Measurements from ENCODE around the gene CLDN11.

CLDN11 gene

DNA sequence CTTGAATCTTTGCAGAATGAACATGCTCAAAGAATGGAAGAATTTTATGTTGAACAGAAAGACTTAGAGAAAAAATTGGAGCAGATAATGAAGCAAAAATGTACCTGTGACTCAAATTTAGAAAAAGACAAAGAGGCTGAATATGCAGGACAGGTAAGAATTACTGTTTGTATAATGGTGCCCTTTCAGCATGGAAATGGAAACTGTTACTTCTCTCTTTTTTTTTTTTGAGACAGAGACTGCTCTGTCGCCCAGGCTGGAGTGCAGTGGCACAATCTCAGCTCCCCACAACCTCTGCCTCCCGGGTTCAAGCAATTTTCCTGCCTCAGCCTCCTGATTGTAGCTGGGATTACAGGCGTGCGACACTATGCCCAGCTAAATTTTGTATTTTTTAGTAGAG lies 27.6 kb upstream of the CLDN11 start:
- no peak for DNase-seq (ENCODE audit: low read depth in 2 of 2)
- no peak overlapping the region for H3K4me3 ChIP-seq (replicated peaks in 1 of 2; ENCODE audit: low read depth in 2 of 2, low read length in 2 of 2)
- TF ChIP-seq, protein P1, sequence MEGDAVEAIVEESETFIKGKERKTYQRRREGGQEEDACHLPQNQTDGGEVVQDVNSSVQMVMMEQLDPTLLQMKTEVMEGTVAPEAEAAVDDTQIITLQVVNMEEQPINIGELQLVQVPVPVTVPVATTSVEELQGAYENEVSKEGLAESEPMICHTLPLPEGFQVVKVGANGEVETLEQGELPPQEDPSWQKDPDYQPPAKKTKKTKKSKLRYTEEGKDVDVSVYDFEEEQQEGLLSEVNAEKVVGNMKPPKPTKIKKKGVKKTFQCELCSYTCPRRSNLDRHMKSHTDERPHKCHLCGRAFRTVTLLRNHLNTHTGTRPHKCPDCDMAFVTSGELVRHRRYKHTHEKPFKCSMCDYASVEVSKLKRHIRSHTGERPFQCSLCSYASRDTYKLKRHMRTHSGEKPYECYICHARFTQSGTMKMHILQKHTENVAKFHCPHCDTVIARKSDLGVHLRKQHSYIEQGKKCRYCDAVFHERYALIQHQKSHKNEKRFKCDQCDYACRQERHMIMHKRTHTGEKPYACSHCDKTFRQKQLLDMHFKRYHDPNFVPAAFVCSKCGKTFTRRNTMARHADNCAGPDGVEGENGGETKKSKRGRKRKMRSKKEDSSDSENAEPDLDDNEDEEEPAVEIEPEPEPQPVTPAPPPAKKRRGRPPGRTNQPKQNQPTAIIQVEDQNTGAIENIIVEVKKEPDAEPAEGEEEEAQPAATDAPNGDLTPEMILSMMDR (IDR thresholded peaks at IDR 0.05; ENCODE audit: low read depth, low read length): no peak

DNA sequence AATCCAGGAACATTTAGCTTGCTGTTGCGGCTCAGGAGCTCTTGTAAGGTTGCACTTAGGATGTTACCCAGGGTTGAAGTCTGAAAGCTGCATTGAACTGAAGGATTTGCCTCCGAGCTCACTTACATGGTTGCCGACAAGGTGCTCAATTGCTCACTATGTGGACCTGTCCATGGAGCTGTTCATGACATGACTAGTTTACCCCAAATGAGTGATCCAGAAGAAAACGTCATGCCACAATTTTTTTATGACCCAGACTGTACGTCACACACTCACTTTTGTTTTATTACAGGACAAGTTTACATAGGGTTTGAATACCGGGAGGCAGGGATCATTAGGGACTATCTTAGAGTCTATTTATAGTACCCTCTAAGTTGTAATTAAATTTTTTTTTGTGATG lies 21.0 kb upstream of the CLDN11 start:
- TF ChIP-seq, protein P1 (IDR thresholded peaks at IDR 0.05; ENCODE audit: low read depth, low read length): no peak
- DNase-seq (ENCODE audit: low read depth in 2 of 2): no peak
- no peak overlapping the region for H3K4me3 ChIP-seq (replicated peaks in 1 of 2; ENCODE audit: low read depth in 2 of 2, low read length in 2 of 2)

DNA sequence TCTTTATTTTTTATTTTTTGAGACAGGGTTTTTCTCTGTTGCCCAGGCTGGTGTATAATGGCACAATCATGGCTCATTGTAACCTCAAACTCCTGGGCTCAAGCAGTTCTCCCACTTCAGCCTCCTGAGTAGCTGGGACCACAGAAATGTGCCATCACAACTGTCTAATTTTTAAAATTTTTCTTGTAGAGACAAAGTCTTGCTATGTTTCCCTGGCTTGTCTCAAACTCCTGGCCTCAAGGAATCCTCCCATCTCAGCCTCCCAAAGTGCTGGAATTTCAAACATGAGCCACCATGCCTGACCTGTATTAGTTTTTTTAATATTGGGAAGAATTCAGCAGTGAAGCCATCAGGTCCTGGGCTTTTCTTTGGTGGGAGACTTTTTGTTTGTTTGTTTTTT lies 13.6 kb upstream of the CLDN11 start:
- H3K4me3 ChIP-seq (replicated peaks in 1 of 2; ENCODE audit: low read depth in 2 of 2, low read length in 2 of 2): no peak overlapping the region
- DNase-seq (ENCODE audit: low read depth in 2 of 2): no peak

DNA sequence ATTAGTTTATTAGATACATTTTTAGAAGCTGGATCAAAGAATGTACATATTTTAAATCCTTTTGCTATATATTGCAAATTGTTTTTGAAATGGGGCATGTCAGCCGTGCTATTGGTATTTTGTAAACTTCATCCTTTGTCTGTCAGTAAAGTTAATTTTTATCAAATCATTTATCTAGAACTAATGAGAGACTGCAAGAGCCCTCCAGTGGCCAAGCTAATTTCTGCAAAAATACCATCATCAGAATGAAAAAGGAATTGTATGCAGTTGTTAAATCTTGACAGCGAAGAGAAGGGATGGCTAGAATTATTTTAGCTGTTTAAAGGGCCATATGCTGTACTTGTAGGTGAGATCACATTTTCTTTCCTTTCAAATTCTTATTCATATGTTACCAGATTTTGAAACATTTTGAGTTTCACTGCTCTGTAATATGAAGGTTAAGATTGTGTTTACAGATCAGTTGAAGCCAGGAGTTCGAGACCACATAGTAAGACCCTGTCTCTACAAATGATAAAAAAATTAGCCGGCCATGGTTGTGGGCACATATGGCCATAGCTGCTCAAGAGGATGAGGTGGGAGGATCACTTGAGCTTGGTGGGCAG lies 8.1 kb upstream of the CLDN11 start:
- peak; percentile 50 to 55 for DNase-seq (ENCODE audit: low read depth in 2 of 2)
- no peak overlapping the region for H3K4me3 ChIP-seq (replicated peaks in 1 of 2; ENCODE audit: low read depth in 2 of 2, low read length in 2 of 2)
- TF ChIP-seq, protein P1 (IDR thresholded peaks at IDR 0.05; ENCODE audit: low read depth, low read length): peak; percentile 56

More for the DNA sequence above, 13.6 kb upstream of the CLDN11 start:
- TF ChIP-seq, protein P1 (IDR thresholded peaks at IDR 0.05; ENCODE audit: low read depth, low read length): no peak

DNA sequence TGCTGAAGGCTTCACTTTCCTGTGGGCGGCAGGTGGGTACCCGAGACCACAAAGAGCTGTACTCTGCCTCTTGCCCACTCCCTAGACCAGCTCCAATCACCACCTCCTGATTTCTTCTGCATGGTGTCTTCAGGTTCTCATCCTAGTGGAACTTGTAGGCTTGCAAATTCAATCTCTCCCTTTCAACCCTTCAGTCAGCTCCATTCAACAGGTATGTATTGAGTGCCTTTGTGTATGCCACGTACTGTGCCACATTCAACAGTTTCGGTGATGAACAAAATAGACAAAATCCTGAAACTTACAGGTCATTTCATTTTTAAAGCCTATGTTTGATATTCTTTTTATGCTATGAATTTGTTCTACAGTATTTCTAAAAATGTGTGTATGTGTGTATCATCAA lies 5.4 kb upstream of the CLDN11 start:
- no peak for DNase-seq (ENCODE audit: low read depth in 2 of 2)
- H3K4me3 ChIP-seq (replicated peaks in 1 of 2; ENCODE audit: low read depth in 2 of 2, low read length in 2 of 2): no peak overlapping the region
- TF ChIP-seq, protein P1 (IDR thresholded peaks at IDR 0.05; ENCODE audit: low read depth, low read length): no peak

DNA sequence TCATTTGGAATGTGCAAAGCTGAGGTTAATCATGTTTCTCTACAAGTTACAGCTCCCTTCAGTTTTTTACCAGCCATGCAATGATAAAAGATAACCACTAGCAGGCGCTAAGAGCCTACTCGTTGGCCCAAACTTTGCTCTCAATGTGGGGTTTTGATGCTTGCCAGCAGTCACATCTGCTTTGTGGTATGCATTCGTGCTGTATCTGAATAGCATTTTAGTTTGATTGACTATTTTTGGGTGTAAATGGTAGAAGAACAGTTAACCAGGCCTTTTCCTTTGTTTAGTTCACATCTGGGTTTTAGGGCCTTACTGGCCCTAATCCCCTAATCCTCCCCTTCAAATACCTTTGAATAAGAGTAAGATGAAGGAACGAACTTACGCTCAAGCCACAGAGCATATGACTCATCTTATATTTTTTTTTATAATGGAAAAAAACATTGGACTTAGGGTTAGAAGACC lies 4.4 kb upstream of the CLDN11 start:
- no peak overlapping the region for H3K4me3 ChIP-seq (replicated peaks in 1 of 2; ENCODE audit: low read depth in 2 of 2, low read length in 2 of 2)
- DNase-seq (ENCODE audit: low read depth in 2 of 2): peak; percentile 91 to 92
- TF ChIP-seq, protein P1 (IDR thresholded peaks at IDR 0.05; ENCODE audit: low read depth, low read length): peak; percentile 99

DNA sequence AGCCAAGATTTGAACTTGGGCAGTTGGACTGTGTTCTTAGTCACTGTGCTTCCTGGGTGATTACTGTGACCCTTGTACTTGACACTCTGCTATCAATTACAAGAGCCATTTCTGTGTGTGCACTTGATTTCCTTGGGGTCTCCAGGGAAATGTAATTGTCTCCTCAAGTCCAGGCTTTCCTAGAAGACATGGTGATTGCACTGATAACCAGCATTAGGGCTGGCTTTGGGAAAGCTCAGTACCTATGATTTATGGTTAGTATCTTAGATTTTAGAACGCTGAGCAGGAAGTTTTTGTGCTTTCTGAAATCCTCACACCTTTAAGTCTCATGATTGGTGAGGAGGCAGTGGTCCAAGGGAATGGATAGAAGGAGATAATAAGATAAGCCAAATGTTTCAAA lies 1.6 kb upstream of the CLDN11 start:
- DNase-seq (ENCODE audit: low read depth in 2 of 2): no peak
- H3K4me3 ChIP-seq (replicated peaks in 1 of 2; ENCODE audit: low read depth in 2 of 2, low read length in 2 of 2): no peak overlapping the region
- TF ChIP-seq, protein P1 (IDR thresholded peaks at IDR 0.05; ENCODE audit: low read depth, low read length): no peak

All from cardiac fibroblast (primary cell).